Breast epithelium (tissue), 4 donors: ENCODE data around the gene ADAM30. TPM values are rescaled to one million over a fixed set of nuclear protein-coding genes. Genes with fewer than 3 reads are reported as not detected.

Source experiments
- DNase-seq, 2 donors: peaks; one replicate each; pipeline ENCODE4 v3.0.0-alpha.2; 2019; ENCODE audit warnings: low spot score in 2 of 2
- H3K27ac ChIP-seq, 2 donors: fragments of 200-600 bp; sonication (generic) in 1 of 2; one replicate each; pipeline ENCODE4 v1.5.1; 2016 to 2019; ENCODE audit warnings: mild to moderate bottlenecking in 1 of 2
- H3K27me3 ChIP-seq, 2 donors: fragments of 200-600 bp; sonication (generic) in 1 of 2; one replicate each; pipeline versions ENCODE4 v1.5.1 to v1.6.0; 2017 to 2019; ENCODE audit warnings: control low read depth in 1 of 2, mild to moderate bottlenecking in 1 of 2
- H3K36me3 ChIP-seq: fragments of 200-600 bp; one replicate; pipeline ENCODE4 v1.5.1; 2019
- H3K4me1 ChIP-seq, 2 donors: fragments of 200-600 bp; sonication (generic); one replicate each; pipeline ENCODE4 v1.5.1; 2016 to 2019; ENCODE audit warnings: control low read depth in 1 of 2
- H3K4me3 ChIP-seq, 3 donors: fragments of 200-600 bp; sonication (generic); 1 replicate in 2 of 3; 2 replicates in 1 of 3; pipeline ENCODE4 v1.5.1; 2016 to 2019; ENCODE audit warnings: mild to moderate bottlenecking in 3 of 3, moderate library complexity in 2 of 3
- H3K9me3 ChIP-seq, 2 donors: fragments of 200-600 bp; sonication (generic) in 1 of 2; one replicate each; pipeline ENCODE4 v1.5.1; 2016 to 2019; ENCODE audit warnings: control low read depth in 1 of 2
- POLR2A ChIP-seq: fragments of 450-650 bp; IDR thresholded peaks from one replicate; pipeline ENCODE4 v1.6.1; 2016; ENCODE audit warnings: antibody characterized with exemption, mild to moderate bottlenecking, moderate library complexity
- POLR2AphosphoS5 ChIP-seq, 3 donors: sonication (generic); formaldehyde crosslinking; IDR thresholded peaks; one replicate each; pipeline ENCODE4 v1.6.1; 2017; ENCODE audit warnings: antibody characterized with exemption in 3 of 3
- intact Hi-C: fragments of 100-400 bp; cut with DNase I; formaldehyde crosslinking; loops from one replicate; pipeline ENCODE4 v1.15.1; 2023; ENCODE audit warnings: low total_unique reads
- total RNA-seq, 3 donors: library from RNA; depleted of rRNA; stranded (reverse); fragments of >200 nt; gene quantifications; one replicate each; pipeline ENCODE4 v1.1.0, GENCODE V29; 2016
- TF ChIP-seq, protein P1 (sequence below), 3 donors: fragments of 450-650 bp; IDR thresholded peaks; one replicate each; pipeline ENCODE4 v1.5.1; 2016 to 2017; ENCODE audit warnings: antibody characterized with exemption in 3 of 3, mild to moderate bottlenecking in 3 of 3, moderate library complexity in 3 of 3

The ADAM30 gene
- total RNA-seq, 3 donors from 2014 or later = not detected

DNA sequence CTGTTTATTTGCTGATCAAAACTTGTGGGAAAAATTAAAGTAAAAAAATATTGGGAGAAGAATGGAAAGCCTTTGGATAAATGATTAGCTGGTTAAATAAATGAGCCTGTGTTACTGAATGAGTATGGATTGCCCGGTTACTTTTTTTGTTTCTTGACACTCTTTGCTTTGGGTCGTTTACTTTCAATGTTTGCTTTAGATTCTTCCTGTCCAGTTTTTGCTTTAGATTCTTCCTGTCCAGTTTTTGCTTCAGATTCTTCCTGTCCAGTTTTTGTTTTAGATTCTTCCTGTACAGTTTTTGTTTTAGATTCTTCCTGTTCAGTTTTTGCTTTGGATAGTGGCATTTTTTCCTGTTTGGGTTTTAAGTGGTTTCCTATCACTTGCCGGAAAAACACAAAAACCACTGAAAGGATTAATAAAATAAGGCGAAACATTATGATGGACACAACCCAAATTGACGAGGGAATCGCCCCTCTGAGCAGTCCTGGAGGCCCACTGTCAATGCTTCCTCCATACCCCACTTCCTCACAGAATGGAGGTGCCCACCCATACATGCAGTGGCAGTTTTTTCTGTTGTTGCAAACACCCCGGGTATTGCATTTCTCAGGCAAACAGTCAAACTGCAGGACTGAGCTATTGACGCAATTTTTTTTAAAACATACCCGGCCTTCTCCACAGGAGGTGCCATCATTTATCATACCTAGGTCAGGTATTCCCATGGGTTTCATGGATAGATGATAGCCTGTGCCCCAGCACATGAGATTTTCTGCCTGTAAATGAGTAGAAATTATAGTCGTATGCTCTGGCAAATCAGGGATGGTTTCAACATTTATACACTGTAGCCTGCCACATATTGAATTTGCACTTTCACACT is 2.3 kb downstream of the ADAM30 start:
- no peak for TF ChIP-seq POLR2A
- TF ChIP-seq POLR2AphosphoS5 (IDR thresholded peaks at IDR 0.05) = no peak
- TF ChIP-seq, protein P1, sequence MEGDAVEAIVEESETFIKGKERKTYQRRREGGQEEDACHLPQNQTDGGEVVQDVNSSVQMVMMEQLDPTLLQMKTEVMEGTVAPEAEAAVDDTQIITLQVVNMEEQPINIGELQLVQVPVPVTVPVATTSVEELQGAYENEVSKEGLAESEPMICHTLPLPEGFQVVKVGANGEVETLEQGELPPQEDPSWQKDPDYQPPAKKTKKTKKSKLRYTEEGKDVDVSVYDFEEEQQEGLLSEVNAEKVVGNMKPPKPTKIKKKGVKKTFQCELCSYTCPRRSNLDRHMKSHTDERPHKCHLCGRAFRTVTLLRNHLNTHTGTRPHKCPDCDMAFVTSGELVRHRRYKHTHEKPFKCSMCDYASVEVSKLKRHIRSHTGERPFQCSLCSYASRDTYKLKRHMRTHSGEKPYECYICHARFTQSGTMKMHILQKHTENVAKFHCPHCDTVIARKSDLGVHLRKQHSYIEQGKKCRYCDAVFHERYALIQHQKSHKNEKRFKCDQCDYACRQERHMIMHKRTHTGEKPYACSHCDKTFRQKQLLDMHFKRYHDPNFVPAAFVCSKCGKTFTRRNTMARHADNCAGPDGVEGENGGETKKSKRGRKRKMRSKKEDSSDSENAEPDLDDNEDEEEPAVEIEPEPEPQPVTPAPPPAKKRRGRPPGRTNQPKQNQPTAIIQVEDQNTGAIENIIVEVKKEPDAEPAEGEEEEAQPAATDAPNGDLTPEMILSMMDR (IDR thresholded peaks at IDR 0.05) = no peak
- Histone ChIP-seq H3K27ac (no peak overlapping the region), H3K36me3 (no peaks in the 10 kb centered on the region), H3K4me1 (no peaks in the 10 kb centered on the region), H3K9me3 (no peaks in the 10 kb centered on the region), H3K27me3 (no peaks in the 10 kb centered on the region), H3K4me3 (no peak overlapping the region)
- intact Hi-C loops = no loop called here
- DNase-seq = no peak

DNA sequence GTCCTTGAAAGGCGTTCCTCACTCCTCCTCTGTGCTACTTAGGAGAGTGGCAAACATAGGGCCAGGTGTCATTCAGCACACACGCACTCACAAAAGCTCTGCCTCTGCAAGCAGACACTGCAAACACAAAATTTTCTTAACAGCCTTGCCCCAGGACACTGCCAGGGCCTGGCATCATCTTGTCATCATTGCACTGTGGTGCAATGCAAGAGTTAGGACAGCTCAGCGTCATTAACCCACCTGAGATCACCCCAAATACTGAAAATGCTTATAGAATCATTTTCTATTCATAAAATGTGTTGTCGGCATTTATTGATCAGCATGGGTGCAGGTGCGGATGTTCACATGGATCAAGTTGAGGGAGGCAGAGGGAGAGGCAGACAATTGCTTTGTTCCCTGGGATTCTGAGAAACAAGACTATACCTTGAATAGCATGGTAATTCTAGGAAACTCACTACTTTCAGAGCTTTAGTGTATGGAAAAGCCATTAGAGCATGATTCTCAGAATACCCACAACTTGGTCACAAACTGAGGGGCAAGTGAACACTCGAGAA is 3.0 kb downstream of the ADAM30 start:
- TF ChIP-seq, protein P1 (IDR thresholded peaks at IDR 0.05) = no peak
- TF ChIP-seq POLR2AphosphoS5 (IDR thresholded peaks at IDR 0.05) = no peak
- TF ChIP-seq POLR2A = no peak
- no peak overlapping the region for H3K4me3 ChIP-seq
- no peak for DNase-seq
- no peaks in the 10 kb centered on the region for H3K4me1 ChIP-seq
- intact Hi-C loops = no loop called here
- H3K9me3 ChIP-seq = no peaks in the 10 kb centered on the region
- H3K27me3 ChIP-seq = no peaks in the 10 kb centered on the region
- no peak overlapping the region for H3K27ac ChIP-seq
- no peaks in the 10 kb centered on the region for H3K36me3 ChIP-seq

DNA sequence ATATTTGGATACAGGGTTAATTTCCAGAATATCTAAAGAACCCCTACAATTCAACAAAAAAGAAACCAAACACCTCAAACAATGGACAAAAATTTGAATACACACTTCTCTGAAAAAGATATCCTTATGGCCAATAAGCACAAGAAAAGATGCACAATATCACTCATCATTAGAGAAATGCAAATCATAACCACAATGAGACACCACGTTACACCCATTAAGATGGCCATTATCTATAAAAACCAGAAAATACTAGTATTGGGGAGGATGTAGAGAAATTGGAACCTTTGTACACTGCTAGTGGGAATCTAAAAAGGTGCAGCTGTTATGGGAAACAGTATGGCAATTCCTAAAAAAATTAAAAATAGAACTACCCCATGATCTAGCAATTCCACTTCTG is 4.9 kb downstream of the ADAM30 start:
- Histone ChIP-seq H3K9me3 (no peaks in the 10 kb centered on the region), H3K27me3 (no peaks in the 10 kb centered on the region), H3K4me3 (no peak overlapping the region), H3K4me1 (no peaks in the 10 kb centered on the region), H3K27ac (no peak overlapping the region), H3K36me3 (no peaks in the 10 kb centered on the region)
- DNase-seq = no peak
- TF ChIP-seq, protein P1 (IDR thresholded peaks at IDR 0.05) = no peak
- TF ChIP-seq POLR2AphosphoS5 (IDR thresholded peaks at IDR 0.05) (no peak), POLR2A (no peak)
- intact Hi-C loops = no loop called here

DNA sequence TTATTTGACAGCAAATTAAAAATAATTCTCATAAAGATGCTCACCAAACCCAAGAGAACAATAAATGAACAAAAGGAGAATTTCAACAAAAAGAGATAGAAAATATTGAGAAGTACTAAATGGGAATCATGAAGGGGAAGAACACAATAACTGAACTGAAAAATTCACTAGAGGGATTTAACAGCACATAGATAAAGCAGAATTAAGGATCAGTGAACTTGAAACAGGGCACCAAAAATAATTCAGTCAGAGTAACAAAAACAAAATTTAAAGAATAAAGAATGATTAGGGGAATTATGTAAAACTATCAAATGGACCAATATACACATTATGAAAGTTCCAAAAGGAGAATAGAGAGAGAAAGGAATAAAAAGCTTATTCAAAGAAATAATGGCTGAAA is 7.8 kb downstream of the ADAM30 start:
- no peak overlapping the region for H3K4me3 ChIP-seq
- DNase-seq = no peak
- H3K36me3 ChIP-seq = no peaks in the 10 kb centered on the region
- no peaks in the 10 kb centered on the region for H3K27me3 ChIP-seq
- TF ChIP-seq POLR2A = no peak
- TF ChIP-seq, protein P1 (IDR thresholded peaks at IDR 0.05) = no peak
- TF ChIP-seq POLR2AphosphoS5 (IDR thresholded peaks at IDR 0.05) = no peak
- no peaks in the 10 kb centered on the region for H3K4me1 ChIP-seq
- H3K27ac ChIP-seq = no peak overlapping the region
- intact Hi-C loops = no loop called here
- H3K9me3 ChIP-seq = no peaks in the 10 kb centered on the region

DNA sequence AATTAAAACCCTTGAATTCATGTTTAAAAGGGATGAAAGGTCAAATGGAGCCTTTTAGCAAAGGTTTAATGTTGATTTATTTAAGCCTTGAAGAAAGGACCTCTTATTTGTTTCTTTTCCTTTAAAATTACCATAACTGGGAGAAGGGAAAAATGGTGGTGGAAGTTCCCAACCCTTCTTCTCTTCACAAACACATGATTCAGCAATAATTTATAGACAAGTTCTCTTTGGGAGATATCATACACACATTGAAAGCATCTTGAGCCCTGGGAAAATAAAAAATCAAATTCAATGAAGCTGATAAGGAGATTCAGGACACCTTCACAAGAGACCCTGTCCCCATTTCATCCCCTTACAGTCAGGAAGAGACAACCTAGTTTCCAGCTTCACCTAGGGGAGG is 8.9 kb downstream of the ADAM30 start:
- intact Hi-C loops = no loop called here
- Histone ChIP-seq H3K27ac (no peak overlapping the region), H3K4me1 (no peaks in the 10 kb centered on the region), H3K9me3 (no peaks in the 10 kb centered on the region), H3K27me3 (no peaks in the 10 kb centered on the region), H3K4me3 (no peak overlapping the region), H3K36me3 (no peaks in the 10 kb centered on the region)
- no peak for TF ChIP-seq POLR2A
- TF ChIP-seq, protein P1 (IDR thresholded peaks at IDR 0.05) = no peak
- TF ChIP-seq POLR2AphosphoS5 (IDR thresholded peaks at IDR 0.05) = no peak
- DNase-seq = no peak
